Measurements from ENCODE around the gene INPP1. TPM values are rescaled to one million over a fixed set of nuclear protein-coding genes. Genes with fewer than 3 reads are reported as not detected.

INPP1 gene
- polyA plus RNA-seq, 1 donor (not counting 4 experiments of a cell fraction or from before 2014, with no cell fraction given), result 6.3 TPM

DNA sequence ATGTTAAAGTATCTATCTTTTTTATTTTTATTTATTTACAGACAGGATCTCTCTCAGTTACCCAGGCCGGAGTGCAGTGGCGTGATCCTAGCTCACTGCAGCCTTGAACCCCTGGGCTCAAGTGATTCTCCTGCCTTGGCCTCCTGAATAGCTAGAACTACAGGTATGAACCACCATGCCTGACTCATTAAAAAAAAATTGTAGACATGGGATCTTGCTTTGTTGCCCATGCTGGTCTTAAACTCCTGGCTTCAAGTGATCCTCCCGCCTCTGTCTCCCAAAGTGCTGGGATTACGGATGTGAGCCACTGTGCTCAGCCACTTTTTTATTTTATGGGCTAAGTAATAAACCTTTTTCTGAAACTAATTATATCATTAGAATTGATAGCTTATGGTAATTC, 71.9 kb downstream of the INPP1 start:
- FAIRE-seq, result no peak
- TF ChIP-seq CTCF (optimal IDR thresholded peaks at IDR 0.05 in 1 of 3, IDR thresholded peaks at IDR 0.05 in 1 of 3, conservative IDR thresholded peaks at IDR 0.05 in 1 of 3; ENCODE audit: extremely low read depth in 1 of 3, insufficient read depth in 2 of 3, low read length in 3 of 3) (no peak), EZH2 (IDR thresholded peaks at IDR 0.05; ENCODE audit: low read length) (no peak)
- H3K27me3 ChIP-seq (ENCODE audit: control insufficient read depth, extremely low read depth, insufficient read depth, low read length), result no peaks in the 10 kb centered on the region
- peaks cover 2% of the 10 kb centered on the region for H3K9me1 ChIP-seq (ENCODE audit: control insufficient read depth, extremely low read depth, insufficient read depth, low read length)
- no peak for DNase-seq (ENCODE audit: low read depth, low spot score)
- dilution Hi-C loops (cut with MboI; ENCODE audit: extremely low pct_ligation_motif_present, low sequenced_read_pairs), result no loop called here
- H3K4me1 ChIP-seq (ENCODE audit: control insufficient read depth, extremely low read depth, insufficient read depth, low read length), result peaks cover 18% of the 10 kb centered on the region
- no peak overlapping the region for H2AFZ ChIP-seq (ENCODE audit: control insufficient read depth, low read length)
- no peaks in the 10 kb centered on the region for H3K36me3 ChIP-seq (ENCODE audit: control insufficient read depth in 2 of 2, extremely low read depth in 1 of 2, insufficient read depth in 2 of 2, low read length in 2 of 2)
- no peak overlapping the region for H3K9ac ChIP-seq (ENCODE audit: control insufficient read depth, extremely low read depth, insufficient read depth, low read length)
- no peaks in the 10 kb centered on the region for H4K20me1 ChIP-seq (ENCODE audit: control insufficient read depth, extremely low read depth, insufficient read depth, low read length)
- H3K9me3 ChIP-seq (ENCODE audit: control insufficient read depth, low read depth, low read length), result no peaks in the 10 kb centered on the region
- no peak overlapping the region for H3K4me2 ChIP-seq (ENCODE audit: control insufficient read depth, extremely low read depth, insufficient read depth, low read depth, low read length)
- no peak overlapping the region for H3K4me3 ChIP-seq (ENCODE audit: control insufficient read depth in 2 of 3, extremely low read depth in 1 of 3, insufficient read depth in 2 of 3, low read depth in 1 of 3, low read length in 3 of 3)
- no peak overlapping the region for H3K27ac ChIP-seq (ENCODE audit: control insufficient read depth, insufficient read depth, low read length)
- no peaks in the 10 kb centered on the region for H3K79me2 ChIP-seq (ENCODE audit: control insufficient read depth, insufficient read depth, low read length)

DNA sequence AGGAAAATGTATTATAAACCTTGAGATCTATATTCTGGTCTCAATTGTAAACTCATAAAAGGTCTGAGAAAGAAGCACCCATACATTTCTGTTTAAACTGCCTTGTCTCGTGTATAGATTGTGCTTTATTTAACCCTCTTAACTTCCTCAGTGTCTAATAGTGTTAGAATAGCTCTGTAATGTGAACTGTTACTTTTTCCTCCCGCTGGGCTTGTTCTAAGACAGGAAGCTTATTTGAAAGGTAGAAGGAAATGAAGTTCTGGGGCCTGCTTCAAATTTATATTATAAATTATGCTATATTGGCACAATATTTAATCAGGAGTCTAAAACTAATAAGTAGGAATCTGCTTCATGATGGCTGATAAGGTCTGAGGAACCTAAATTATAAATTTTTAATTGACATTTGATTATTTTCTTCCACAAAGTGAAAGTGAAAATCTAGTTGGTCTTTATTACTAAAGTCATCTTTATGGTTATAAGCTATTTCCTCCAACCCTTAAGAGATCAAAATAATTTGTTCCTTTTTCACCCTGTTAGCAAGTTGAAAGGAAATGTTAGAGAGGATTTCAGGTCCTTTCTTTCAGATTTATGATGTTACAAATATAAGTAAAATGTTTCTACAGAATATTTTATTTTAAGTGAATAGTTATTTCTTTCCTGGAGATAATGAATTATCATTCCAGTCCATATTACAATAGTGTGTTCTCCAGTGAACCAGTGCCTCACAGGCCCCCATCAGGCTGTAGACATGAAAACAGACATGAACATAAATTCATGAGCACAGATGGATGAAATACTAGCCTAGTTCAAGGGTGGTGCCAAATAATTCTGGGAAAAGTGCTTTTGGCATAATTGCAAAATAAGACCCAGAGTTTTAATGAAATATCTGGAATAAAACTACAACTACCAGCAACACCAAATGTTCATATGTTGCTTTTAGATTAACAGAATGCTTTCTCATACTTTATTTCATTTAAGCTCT, 72.7 kb downstream of the INPP1 start:
- no peaks in the 10 kb centered on the region for H3K27me3 ChIP-seq (ENCODE audit: control insufficient read depth, extremely low read depth, insufficient read depth, low read length)
- FAIRE-seq (no peak), DNase-seq (ENCODE audit: low read depth, low spot score) (no peak)
- no peak overlapping the region for H3K27ac ChIP-seq (ENCODE audit: control insufficient read depth, insufficient read depth, low read length)
- no peak overlapping the region for H2AFZ ChIP-seq (ENCODE audit: control insufficient read depth, low read length)
- H3K9me1 ChIP-seq (ENCODE audit: control insufficient read depth, extremely low read depth, insufficient read depth, low read length), result peaks cover 2% of the 10 kb centered on the region
- H3K9ac ChIP-seq (ENCODE audit: control insufficient read depth, extremely low read depth, insufficient read depth, low read length), result no peak overlapping the region
- no peak overlapping the region for H3K4me3 ChIP-seq (ENCODE audit: control insufficient read depth in 2 of 3, extremely low read depth in 1 of 3, insufficient read depth in 2 of 3, low read depth in 1 of 3, low read length in 3 of 3)
- no peaks in the 10 kb centered on the region for H3K79me2 ChIP-seq (ENCODE audit: control insufficient read depth, insufficient read depth, low read length)
- TF ChIP-seq EZH2 (IDR thresholded peaks at IDR 0.05; ENCODE audit: low read length) (no peak), CTCF (optimal IDR thresholded peaks at IDR 0.05 in 1 of 3, IDR thresholded peaks at IDR 0.05 in 1 of 3, conservative IDR thresholded peaks at IDR 0.05 in 1 of 3; ENCODE audit: extremely low read depth in 1 of 3, insufficient read depth in 2 of 3, low read length in 3 of 3) (no peak)
- H3K9me3 ChIP-seq (ENCODE audit: control insufficient read depth, low read depth, low read length), result no peaks in the 10 kb centered on the region
- dilution Hi-C loops (cut with MboI; ENCODE audit: extremely low pct_ligation_motif_present, low sequenced_read_pairs), result no loop called here
- H3K36me3 ChIP-seq (ENCODE audit: control insufficient read depth in 2 of 2, extremely low read depth in 1 of 2, insufficient read depth in 2 of 2, low read length in 2 of 2), result no peaks in the 10 kb centered on the region
- H3K4me1 ChIP-seq (ENCODE audit: control insufficient read depth, extremely low read depth, insufficient read depth, low read length), result peaks cover 18% of the 10 kb centered on the region
- H4K20me1 ChIP-seq (ENCODE audit: control insufficient read depth, extremely low read depth, insufficient read depth, low read length), result no peaks in the 10 kb centered on the region
- H3K4me2 ChIP-seq (ENCODE audit: control insufficient read depth, extremely low read depth, insufficient read depth, low read depth, low read length), result no peak overlapping the region
